HFF-Myc (cell line): ENCODE measurements around the gene PAIP1.

Experiments
- DNase-seq: peaks from one replicate; pipeline ENCODE4 v3.0.0-alpha.2; 2011; ENCODE audit warnings: low read depth; ENCODE audit errors: extremely low read depth
- H3K4me3 ChIP-seq: replicated peaks from 2 replicates; pipeline ENCODE4 v1.5.1; 2011; ENCODE audit warnings: low read depth, mild to moderate bottlenecking, control low read depth, low read length
- CTCF ChIP-seq: IDR thresholded peaks from 2 replicates; pipeline ENCODE4 v1.5.1; 2012; ENCODE audit warnings: mild to moderate bottlenecking, low read depth, low read length, control low read depth; ENCODE audit errors: missing control alignments

PAIP1 gene

GRCh38 chr5:43547532-43547931 lies 9.3 kb downstream of the PAIP1 start:
- H3K4me3 ChIP-seq = no peak overlapping the region
- TF ChIP-seq CTCF = no peak
- DNase-seq = no peak

GRCh38 chr5:43543434-43543833 lies 13.4 kb downstream of the PAIP1 start:
- H3K4me3 ChIP-seq = no peak overlapping the region
- TF ChIP-seq CTCF = no peak
- no peak for DNase-seq

- TF ChIP-seq CTCF = no peak
- no peak overlapping the region for H3K4me3 ChIP-seq
- no peak for DNase-seq
These were observed 16.1 kb downstream of the PAIP1 start for GRCh38 chr5:43540746-43541145.

- no peak for TF ChIP-seq CTCF
- H3K4me3 ChIP-seq = no peak overlapping the region
- no peak for DNase-seq
These were observed 19.9 kb downstream of the PAIP1 start for GRCh38 chr5:43536972-43537371.

GRCh38 chr5:43533646-43534045 lies 23.2 kb downstream of the PAIP1 start:
- no peak for DNase-seq
- no peak overlapping the region for H3K4me3 ChIP-seq
- no peak for TF ChIP-seq CTCF

GRCh38 chr5:43530648-43531047 lies 26.2 kb downstream of the PAIP1 start:
- H3K4me3 ChIP-seq = no peak overlapping the region
- DNase-seq = no peak
- TF ChIP-seq CTCF = no peak

- DNase-seq = peak; percentile 62
- H3K4me3 ChIP-seq = no peak overlapping the region
- no peak for TF ChIP-seq CTCF
These were observed 33.2 kb downstream of the PAIP1 start for GRCh38 chr5:43523662-43524072.
